Measurements from ENCODE around the gene MAPK8.

MAPK8 gene

GRCh38 chr10:48480397-48481374 lies 174.2 kb downstream of the MAPK8 start:
- DNase-seq = no peak

DNA sequence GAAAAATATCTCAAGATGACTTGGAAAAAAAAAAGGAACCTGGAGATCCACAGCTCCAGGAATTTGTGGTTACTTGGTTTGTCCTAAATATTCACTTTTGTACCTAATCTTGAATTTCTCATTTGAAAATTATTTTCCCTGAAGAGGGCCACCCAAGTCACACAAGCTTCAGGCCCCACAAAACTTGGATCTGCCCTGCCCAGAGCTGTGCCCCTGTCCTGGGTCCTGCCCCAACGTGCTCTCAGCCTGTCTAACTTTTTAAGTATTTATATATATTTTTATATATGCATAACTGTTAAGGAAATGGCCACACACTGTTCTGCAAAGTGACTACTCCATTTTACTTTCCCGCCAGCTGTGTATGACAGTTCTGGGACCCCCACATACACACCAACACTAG lies 174.9 kb downstream of the MAPK8 start:
- no peak for DNase-seq

GRCh38 chr10:48482207-48482606 lies 175.7 kb downstream of the MAPK8 start:
- DNase-seq = no peak

GRCh38 chr10:48484911-48485310 lies 178.4 kb downstream of the MAPK8 start:
- no peak for DNase-seq

DNA sequence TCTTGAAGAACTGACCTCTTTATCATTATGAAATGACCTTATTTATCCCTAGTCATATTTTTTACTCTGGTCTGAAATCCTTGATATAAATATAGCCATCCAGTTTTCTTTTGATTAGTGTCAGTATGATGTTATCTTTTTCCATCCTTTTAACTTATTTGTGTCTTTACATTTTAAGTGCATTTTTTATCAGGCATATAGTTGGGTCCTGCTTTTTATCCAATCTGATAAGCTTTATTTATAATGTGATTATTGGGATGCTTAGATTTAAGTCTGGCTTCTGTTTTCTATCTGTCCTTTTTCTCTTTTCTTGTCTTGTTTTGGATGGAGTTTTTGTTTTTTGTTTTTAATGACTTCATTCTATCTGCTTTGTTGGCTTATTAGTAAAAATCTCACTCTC lies 179.2 kb downstream of the MAPK8 start:
- no peak for DNase-seq

DNA sequence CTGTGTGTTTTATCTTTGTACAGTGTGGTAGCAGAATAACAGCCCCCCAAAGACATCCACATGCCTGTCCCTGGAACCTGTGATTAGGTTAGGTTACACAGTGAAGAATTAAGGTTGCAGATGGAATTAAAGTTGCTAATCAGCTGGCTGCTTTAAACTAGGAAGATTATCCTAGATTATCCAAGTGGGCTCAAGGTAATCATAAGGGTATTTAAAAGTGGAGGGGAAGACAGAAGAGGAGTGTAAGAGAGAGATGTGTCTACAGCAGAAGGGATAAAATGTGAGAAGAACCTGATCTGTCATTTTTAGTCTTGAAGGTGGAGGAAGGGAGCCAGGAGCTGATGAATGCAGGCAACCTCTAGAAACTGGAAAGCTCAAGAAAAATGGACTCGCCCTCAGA lies 180.8 kb downstream of the MAPK8 start:
- no peak for DNase-seq
